Fibroblast of the aortic adventitia (primary cell): ENCODE data around the gene DDR1. TPM values are rescaled to one million over a fixed set of nuclear protein-coding genes. Genes with fewer than 3 reads are reported as not detected.
"Not testable (repeated sequence)": the region's sequence is repeated elsewhere in the genome, so short reads cannot be mapped to it uniquely, and the experiment has no call there.

Experiments used
- DNase-seq: peaks from one replicate; pipeline ENCODE4 v3.0.0-alpha.2; 2010; ENCODE audit warnings: low read depth
- H3K4me3 ChIP-seq: 2 replicates; pipeline ENCODE4 v1.5.1; 2011; ENCODE audit warnings: low read depth, mild to moderate bottlenecking, control low read depth, low read length, moderate library complexity
- total RNA-seq: library from RNA; depleted of rRNA; stranded (reverse); fragments of >200 nt; gene quantifications from 2 replicates; pipeline ENCODE4 v1.2.3, GENCODE V29; 2012; ENCODE audit warnings: low replicate concordance
- TF ChIP-seq, protein P1 (sequence below): IDR thresholded peaks from 2 replicates; pipeline ENCODE4 v1.5.1; 2011; ENCODE audit warnings: mild to moderate bottlenecking, low read length, control low read depth, inconsistent platforms; ENCODE audit not compliant: insufficient read depth

DDR1 gene
- total RNA-seq, 1 donor = 7.7 TPM

GRCh38 chr6:30894935-30895334 is 10.6 kb downstream of the DDR1 start:
- TF ChIP-seq, protein P1, sequence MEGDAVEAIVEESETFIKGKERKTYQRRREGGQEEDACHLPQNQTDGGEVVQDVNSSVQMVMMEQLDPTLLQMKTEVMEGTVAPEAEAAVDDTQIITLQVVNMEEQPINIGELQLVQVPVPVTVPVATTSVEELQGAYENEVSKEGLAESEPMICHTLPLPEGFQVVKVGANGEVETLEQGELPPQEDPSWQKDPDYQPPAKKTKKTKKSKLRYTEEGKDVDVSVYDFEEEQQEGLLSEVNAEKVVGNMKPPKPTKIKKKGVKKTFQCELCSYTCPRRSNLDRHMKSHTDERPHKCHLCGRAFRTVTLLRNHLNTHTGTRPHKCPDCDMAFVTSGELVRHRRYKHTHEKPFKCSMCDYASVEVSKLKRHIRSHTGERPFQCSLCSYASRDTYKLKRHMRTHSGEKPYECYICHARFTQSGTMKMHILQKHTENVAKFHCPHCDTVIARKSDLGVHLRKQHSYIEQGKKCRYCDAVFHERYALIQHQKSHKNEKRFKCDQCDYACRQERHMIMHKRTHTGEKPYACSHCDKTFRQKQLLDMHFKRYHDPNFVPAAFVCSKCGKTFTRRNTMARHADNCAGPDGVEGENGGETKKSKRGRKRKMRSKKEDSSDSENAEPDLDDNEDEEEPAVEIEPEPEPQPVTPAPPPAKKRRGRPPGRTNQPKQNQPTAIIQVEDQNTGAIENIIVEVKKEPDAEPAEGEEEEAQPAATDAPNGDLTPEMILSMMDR = no peak
- DNase-seq = no peak

GRCh38 chr6:30895343-30895742 is 11.0 kb downstream of the DDR1 start:
- no peak for DNase-seq
- no peak overlapping the region for H3K4me3 ChIP-seq
- TF ChIP-seq, protein P1 = no peak

More at GRCh38 chr6:30894935-30895334, 10.6 kb downstream of the DDR1 start:
- H3K4me3 ChIP-seq = no peak overlapping the region

DNA sequence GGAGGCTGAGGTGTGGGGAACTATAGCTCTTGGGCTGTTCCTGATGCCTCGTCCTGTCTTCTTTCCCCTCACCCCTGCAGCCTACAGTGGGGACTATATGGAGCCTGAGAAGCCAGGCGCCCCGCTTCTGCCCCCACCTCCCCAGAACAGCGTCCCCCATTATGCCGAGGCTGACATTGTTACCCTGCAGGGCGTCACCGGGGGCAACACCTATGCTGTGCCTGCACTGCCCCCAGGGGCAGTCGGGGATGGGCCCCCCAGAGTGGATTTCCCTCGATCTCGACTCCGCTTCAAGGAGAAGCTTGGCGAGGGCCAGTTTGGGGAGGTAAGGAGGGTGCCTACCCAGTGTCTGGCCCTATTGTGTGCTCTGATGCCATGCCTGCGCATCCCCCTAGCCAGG is 12.2 kb downstream of the DDR1 start:
- DNase-seq = no peak
- TF ChIP-seq, protein P1 = no peak
- no peak overlapping the region for H3K4me3 ChIP-seq

- no peak for DNase-seq
- TF ChIP-seq, protein P1 = no peak
- no peak overlapping the region for H3K4me3 ChIP-seq
Measured at GRCh38 chr6:30897882-30898281, 13.6 kb downstream of the DDR1 start.

- TF ChIP-seq, protein P1 = no peak
- H3K4me3 ChIP-seq = no peak overlapping the region
- DNase-seq = no peak
Measured at GRCh38 chr6:30898750-30899360, 14.5 kb downstream of the DDR1 start.

DNA sequence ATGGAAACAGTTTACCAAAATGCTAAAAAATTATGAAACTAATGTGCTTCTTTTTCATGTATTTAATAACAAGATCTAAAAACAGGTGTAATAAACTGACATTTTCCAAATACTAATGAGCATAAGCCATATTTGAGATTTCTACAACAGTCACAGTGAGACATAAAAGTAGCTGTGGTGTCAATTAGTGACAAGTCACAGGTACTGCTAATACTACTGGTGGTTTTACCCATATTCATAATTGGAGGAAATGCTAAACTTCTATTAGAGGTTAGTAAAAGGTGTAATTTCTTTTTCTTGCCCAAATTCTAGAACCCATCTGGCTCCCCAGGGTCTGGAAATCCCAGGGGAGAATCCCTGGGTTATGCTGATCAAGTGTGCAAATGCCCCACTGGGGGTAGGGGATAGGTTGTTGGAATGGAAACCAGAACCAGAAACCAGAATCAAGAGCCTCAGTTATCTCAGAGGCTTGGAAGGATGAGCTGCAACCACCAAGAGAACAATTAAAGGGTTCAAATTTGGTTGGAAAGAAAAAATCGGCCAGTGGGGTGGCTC is 16.6 kb downstream of the DDR1 start:
- no peak overlapping the region for H3K4me3 ChIP-seq
- DNase-seq = no peak
- TF ChIP-seq, protein P1 = no peak

DNA sequence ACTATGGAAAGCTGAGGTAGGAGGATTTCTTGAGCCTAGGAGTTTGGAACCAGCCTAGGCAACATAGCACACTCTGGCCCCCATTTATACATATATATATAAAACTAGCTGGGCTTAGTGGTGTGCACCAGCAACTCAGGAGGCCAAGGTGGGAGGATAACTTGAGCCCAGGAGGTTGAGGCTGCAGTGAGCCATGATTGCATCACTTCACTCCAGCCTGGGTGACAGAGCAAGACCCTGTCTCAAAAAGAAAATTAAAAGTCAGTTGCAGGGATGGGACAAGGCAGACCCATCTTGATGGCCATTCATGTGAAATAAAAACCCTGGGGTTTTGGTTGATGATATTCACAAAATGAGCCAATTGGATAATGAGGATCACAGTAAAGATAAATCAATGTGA is 17.1 kb downstream of the DDR1 start:
- H3K4me3 ChIP-seq = no peak overlapping the region
- TF ChIP-seq, protein P1 = no peak
- DNase-seq = no peak

DNA sequence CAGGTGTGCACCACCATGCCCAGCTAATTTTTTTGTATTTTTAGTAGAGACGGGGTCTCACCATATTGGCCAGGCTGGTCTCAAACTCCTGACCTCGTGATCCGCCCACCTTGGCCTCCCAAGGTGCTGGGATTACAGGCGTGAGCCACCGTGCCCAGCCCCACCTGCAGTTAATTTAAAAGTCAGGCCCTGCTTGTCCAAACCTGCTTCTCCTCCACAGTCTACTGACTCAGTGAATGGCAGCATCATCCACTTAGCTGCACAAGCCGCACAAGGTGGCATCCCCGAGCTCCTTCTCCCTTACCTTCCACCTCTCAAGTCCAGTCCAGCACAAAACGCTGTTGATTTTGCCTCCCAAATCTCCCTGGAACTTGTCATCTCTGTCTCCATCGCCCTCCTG is 17.9 kb downstream of the DDR1 start:
- DNase-seq, H3K4me3 ChIP-seq: not testable (repeated sequence)
